ENCODE measurements around the gene CHRDL2.

GRCh38 chr11:74678591-74679512 lies 52.4 kb downstream of the CHRDL2 start:
- no peak for TF ChIP-seq EZH2 (IDR thresholded peaks at IDR 0.05; ENCODE audit: borderline replicate concordance, insufficient read depth, low read depth, low read length, poor library complexity, severe bottlenecking)
- no peak for TF ChIP-seq CTCF (IDR thresholded peaks at IDR 0.05)
